GM08714 (cell line): ENCODE results near the gene SPATA21.

ENCODE experiments used
- H3K4me3 ChIP-seq: fragments of 200-500 bp; sonication (Bioruptor generic); 2 replicates; pipeline ENCODE4 v1.5.1; 2014; ENCODE audit warnings: mild to moderate bottlenecking, low read length, inconsistent platforms
- ZNF274 ChIP-seq: IDR thresholded peaks from 2 replicates; pipeline ENCODE4 v1.6.1; 2012; ENCODE audit warnings: mild to moderate bottlenecking, low read depth, low read length

SPATA21 gene

DNA sequence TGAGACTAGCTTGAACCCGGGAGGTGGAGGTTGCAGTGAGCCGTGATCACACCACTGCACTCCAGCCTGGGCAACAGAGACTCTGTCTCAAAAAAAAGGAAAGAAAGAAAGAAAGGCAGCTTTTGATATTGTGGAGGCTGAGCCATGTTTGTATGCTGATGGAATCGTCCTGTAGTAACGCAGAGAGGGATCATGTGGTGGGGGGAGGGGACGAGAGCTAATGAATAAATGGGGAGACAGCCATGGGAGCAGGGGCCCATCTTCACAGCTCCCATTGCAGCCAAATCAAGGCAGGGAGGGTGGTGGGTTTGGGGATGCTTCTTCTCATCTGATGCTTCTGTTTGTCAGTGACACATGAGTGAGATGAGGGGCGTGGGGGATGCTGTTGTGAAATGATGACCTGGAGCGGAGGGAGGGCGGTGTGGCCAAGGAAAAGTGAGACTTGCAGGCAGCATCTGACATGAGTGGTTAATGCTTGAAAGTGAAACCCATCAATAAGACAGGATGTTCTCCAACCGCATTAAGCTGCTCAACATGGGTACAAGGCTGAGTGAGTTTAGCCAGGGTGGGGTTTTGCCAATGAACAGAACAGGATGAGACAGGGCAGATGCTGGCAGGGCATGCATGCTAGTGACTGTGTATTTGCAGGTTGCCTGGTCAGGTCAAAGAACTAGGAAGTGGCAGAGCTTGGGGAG is 16.7 kb downstream of the SPATA21 start:
- no peak overlapping the region for H3K4me3 ChIP-seq
- no peak for TF ChIP-seq ZNF274

DNA sequence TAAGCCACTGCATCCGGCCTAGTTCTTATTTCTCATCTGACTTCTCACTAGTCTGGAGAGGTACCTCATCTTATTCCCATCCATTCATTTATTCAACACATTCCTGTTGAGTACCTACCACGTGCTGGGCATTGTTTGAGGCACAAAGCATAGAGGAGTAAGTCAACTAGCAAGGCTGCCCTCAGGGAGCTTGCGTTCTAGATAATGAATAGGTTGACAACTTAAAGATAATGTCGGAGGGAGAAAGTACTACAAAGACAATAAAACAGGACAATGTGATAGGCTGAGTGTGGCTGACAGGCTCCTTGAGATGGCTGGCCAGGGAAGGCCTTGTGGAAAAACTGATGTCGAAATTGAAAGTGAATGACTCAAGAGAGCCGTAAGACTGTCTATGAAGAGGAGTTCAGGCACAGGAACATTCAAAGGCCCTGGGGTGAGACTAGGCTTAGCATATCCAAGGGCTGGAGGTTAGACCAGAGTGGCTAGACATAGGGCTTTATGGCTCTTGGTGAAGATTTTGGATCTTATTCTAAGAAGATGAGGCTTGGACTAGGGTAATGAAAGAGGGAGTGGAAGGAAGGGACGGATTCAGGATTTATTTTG is 18.3 kb downstream of the SPATA21 start:
- TF ChIP-seq ZNF274, result no peak
- no peak overlapping the region for H3K4me3 ChIP-seq

DNA sequence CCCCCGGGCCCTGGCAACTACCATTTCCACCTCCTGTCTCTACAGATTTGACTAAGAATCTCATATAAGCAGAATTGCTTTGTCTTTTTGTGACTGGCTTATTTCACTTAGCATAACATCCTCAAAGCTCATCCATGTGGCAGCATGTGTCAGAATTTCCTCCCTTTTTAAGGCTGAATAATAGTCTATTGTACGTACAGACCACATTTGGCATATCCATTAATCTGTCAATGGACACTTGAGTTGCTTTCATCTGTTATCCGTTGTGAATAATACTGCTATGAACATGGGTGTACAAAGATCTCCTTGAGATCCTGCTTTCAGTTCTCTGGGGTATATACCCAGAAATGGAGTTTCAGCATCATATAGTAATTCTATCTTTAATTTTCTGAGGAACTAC is 24.0 kb downstream of the SPATA21 start:
- H3K4me3 ChIP-seq, result no peak overlapping the region
- no peak for TF ChIP-seq ZNF274

DNA sequence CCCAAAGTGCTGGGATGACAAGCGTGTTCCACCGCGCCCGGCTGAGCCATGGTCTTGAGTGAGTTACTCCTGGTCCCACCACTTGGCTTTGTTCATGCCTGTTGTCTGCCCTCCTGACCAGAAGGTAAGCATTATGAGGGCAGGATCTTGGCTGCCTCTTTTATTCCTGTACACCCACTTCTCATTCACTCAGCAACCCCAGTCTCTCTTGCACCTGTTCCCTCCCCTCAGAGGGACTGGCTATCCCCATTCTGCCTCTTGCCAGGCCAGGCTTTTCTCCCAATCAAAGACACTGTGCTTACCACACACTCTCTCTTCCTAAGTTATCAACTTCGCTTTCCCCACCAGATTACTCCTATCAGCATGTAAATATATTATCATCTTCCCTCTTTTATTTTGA is 26.4 kb downstream of the SPATA21 start:
- no peak for TF ChIP-seq ZNF274
- H3K4me3 ChIP-seq, result no peak overlapping the region

DNA sequence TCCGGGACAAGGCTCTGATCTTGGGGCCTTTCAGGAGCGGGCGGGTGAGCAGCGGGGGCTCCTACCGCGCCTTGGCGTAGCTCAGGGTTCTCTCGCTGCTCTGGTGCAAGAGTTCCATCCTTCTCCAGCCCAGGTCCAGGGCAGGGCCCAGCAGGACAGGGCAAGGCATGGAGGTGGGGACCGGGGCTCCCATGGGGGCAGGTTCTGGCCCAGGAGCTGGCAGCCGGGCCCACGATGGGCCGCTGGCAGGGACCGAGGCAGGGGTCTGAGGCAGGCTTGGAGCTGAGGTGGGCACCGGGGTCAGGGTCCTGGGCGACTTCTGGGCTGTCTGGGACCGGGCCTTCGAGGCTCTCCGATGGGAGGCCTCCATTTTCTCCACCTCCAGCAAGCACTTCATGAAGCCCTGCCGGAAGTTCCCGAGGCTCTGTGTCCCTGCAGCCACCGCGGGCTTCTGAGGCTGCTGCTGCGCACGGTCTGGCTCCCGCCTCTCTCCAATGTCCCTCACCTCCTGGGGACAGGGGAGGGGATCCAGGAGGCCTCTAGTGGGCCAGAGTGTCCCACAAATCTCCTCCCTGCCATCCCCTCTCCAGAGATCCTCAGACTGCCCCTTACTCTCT is 27.6 kb downstream of the SPATA21 start:
- H3K4me3 ChIP-seq, result no peak overlapping the region
- no peak for TF ChIP-seq ZNF274

DNA sequence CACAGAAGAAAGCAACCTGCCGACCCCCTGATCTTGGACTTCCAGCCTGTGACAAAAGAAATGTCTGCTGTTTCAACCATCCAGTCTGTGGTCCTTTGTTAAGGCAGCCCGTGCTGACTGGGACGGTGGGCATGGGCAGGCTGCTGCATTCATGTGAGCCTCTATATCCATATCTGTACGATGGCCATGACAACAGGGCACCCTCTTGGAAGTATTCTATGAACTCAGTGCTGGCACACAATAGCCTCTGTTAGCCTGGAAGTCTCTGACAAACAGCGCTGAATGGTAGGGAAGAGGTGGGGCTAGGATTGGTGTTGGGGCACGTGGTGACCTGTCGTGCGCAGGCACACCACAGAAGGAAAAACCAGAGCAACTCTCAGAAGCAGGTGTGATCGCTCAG is 30.4 kb downstream of the SPATA21 start:
- H3K4me3 ChIP-seq, result no peak overlapping the region
- TF ChIP-seq ZNF274, result no peak

DNA sequence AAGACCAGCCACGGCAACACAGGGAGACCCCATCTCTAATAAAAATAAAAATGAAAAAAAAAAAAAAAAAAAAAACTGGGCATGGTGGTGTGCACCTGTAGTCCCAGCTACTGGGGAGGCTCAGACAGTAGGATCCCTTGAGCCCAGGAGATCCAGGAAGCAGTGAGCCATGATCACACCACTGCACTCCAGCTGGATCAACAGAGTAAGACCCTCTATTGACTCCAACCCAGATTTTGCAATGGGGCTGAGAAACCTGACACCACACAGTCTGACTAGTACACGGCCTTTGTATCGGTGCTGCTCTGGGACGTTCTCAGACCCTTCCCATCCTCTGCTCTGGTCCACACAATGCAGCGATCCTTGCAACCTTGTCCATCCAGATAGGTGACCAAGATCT is 31.8 kb downstream of the SPATA21 start:
- H3K4me3 ChIP-seq, result no peak overlapping the region
- TF ChIP-seq ZNF274, result no peak

DNA sequence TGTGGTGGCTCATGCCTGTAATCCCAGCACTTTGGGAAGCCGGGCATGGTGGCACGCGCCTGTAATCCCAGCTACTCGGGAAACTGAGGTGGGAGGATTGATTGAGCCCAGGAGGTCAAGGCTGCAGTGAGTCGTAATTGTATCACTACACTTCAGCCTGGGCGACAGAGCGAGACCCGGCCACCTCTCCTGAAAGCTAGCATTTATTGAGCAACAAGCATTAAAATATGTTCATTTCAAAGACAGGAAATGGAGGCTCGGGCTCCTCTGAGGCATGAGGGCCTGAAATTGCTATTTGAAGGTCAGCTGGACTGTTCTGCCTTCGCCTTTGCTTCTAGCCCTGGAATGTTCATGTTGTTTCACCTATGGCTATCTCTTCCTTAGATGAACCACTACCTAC is 34.5 kb downstream of the SPATA21 start:
- TF ChIP-seq ZNF274, result no peak
- no peak overlapping the region for H3K4me3 ChIP-seq

DNA sequence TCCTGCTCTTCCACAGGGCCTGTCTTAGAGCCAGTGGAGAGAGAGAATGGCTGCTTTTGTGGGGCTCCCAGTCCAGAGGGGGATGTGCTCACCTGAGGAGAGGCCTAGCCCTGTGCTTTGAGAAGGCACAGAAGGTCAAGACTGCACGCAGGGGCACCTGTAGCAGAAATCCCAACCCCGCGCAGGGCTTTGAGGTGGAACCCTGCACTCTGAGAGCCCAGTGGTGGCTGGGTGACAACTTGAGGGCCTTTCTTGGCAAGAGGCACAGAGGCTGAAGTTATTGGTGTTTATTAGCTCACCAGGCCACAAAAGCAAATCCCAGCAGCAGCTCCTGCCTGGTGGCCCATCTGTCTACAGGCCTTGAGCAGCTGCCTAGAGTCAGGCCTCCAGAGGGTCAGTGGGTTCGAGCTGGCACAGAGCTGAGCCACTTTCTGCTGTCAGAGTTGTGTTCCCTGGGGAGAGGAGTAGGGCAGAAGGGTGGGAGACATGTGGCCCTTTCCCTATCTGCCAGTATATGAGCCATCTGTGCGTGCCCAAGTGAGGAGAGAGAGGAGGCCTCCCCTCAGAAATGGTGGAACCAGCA is 38.8 kb downstream of the SPATA21 start:
- TF ChIP-seq ZNF274, result no peak
- H3K4me3 ChIP-seq, result no peak overlapping the region

DNA sequence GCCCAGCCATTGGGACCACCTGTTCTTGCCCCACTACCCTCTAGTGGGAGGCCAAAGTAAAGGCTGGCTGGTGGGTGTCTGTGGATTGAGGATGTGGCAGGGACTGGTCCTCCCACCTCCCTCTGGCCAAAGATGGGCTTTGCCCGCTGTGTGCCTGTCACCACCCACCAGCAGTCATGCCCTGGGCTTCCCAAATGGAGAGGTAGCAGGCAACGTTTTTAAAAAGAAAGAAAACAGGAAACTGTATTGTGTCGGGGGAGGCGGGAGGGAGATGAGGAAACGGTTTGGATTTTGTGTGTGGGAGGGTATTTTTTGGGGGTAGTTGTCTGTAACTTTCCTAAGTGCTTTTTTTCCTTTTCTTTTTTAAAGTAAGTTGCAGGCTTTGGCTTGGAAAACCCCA is 40.1 kb downstream of the SPATA21 start:
- no peak overlapping the region for H3K4me3 ChIP-seq
- TF ChIP-seq ZNF274, result no peak

DNA sequence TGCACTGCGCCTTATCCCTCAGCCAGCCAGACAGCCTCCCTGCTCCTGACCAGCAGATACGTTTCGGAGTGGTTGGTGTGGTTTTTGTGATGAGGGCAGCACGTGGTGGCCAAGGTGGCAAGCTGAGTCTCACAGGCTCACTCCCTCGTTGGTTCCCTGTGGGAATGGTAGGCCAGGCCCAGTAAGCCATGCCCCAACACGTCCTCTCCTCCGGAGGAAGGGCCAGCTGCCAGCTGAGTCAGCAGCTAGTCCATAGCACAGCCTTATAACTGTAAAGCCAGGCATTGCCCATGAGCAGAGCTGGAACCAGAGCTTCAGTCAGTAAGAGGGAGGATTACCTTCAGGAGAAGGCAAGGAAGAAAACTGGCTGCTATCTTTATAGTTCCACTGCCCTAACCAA is 40.6 kb downstream of the SPATA21 start:
- TF ChIP-seq ZNF274, result no peak
- no peak overlapping the region for H3K4me3 ChIP-seq

DNA sequence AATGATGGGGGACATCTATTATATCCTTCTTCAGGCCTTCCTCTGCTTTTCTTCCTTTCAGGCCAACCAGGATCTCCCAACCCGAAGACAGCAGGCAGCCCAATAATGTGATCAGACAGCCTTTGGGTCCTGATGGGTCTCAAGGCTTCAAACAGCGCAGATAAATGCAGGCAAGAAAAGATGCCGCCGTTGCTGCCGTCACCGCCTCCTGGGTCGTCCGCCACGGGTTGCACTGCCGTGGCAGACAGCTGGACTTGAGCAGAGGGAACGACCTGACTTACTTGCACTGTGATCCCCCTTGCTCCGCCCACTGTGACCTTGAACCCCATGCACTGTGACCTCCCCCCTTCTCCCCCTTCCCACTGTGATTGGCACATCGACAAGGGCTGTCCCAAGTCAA is 42.2 kb downstream of the SPATA21 start:
- no peak for TF ChIP-seq ZNF274
- H3K4me3 ChIP-seq, result no peak overlapping the region

DNA sequence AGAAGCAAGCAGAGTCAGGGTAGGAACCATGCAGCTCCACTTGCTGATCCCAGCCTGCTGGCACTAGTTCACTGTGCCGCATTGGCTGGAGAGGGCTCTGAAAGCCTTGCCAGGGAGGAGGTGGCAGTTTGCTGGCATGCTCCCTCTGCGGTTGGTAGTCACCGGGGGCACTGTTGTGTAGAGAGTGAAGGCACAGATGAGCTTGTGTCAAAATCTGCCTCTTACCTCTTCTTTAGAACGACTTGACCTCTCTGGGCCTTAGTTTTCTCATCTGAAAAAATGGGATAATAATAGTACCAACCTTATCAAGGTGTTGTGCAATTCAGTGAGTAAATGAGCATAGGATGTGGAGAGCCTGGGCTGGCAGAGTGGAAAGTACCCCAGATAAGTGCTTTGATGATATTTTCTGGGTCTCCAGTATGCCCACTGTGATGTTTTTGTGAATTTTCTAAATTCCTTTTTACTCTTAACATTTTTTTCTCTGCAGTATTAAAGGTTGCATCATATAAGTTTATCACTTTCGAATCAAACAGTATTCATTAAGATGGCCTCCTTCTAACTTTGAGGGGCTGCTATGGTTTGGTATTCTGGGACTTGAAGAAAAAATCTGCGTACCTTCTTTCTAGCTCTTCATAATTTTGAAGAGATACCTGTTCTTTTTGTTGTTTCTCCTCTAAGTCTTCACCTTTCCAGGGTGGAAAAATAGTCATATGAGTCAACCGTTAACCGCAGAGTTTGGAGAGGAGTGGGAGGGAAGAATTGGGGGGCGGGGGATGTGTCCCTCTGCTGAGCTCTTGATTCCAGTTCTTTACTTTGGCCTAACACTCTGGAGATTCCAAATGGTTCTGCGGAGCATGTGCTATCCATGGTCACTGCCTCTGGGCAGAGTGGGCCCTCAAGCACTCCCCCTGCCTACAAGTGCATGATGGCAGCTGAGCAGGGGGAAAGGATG is 43.4 kb downstream of the SPATA21 start:
- H3K4me3 ChIP-seq, result no peak overlapping the region
- no peak for TF ChIP-seq ZNF274
